K562 (cell line): ENCODE measurements around the gene ZDHHC8. TPM values are rescaled to one million over a fixed set of nuclear protein-coding genes. Genes with fewer than 3 reads are reported as not detected.
A peak's percentile ranks its signal among the peaks of the same experiment; 100 is the strongest.

Experiments used
- ETS2 ChIP-seq: IDR thresholded peaks from 2 replicates; pipeline ENCODE4 v1.6.1; 2016; ENCODE audit warnings: borderline replicate concordance, missing genetic modification characterization, mild to moderate bottlenecking, moderate library complexity, missing compliant biosample characterization; ENCODE audit not compliant: poor library complexity, severe bottlenecking
- FOXA1 ChIP-seq: fragments of 450-650 bp; IDR thresholded peaks from 2 replicates; pipeline ENCODE4 v1.6.1; 2016; ENCODE audit warnings: mild to moderate bottlenecking, borderline replicate concordance
- GATA2 ChIP-seq: sonication (generic); formaldehyde crosslinking; IDR thresholded peaks from 2 replicates; pipeline ENCODE4 v1.4.0; 2020; ENCODE audit warnings: mild to moderate bottlenecking, missing genetic modification reagents
- GTF2B ChIP-seq: IDR thresholded peaks from 2 replicates; pipeline ENCODE4 v1.6.1; 2011; ENCODE audit not compliant: insufficient read length; ENCODE audit errors: extremely low read depth
- MED1 ChIP-seq: sonication (generic); formaldehyde crosslinking; IDR thresholded peaks from 2 replicates; pipeline ENCODE4 v1.8.1; 2023; ENCODE audit warnings: missing genetic modification reagents, borderline replicate concordance
- NCOA1 ChIP-seq: fragments of 450-650 bp; IDR thresholded peaks from 2 replicates; pipeline ENCODE4 v1.6.1; 2016; ENCODE audit warnings: low read depth
- NR3C1 ChIP-seq: sonication (generic); formaldehyde crosslinking; IDR thresholded peaks from 2 replicates; pipeline ENCODE4 v1.8.1; 2022; ENCODE audit warnings: missing genetic modification reagents
- NR4A1 ChIP-seq, 2 experiments: fragments of 250-450 bp in 1 of 2; fragments of 450-650 bp in 1 of 2; sonication (Bioruptor Pico) in 1 of 2; IDR thresholded peaks; 2 replicates each; pipeline versions ENCODE4 v1.4.0 to v1.6.1; 2016 to 2020; ENCODE audit warnings: mild to moderate bottlenecking in 2 of 2, missing compliant biosample characterization in 1 of 2, missing genetic modification characterization in 1 of 2, moderate library complexity in 1 of 2
- POLR2G ChIP-seq: fragments of 200-400 bp; formaldehyde crosslinking; IDR thresholded peaks from 2 replicates; pipeline ENCODE4 v1.6.1; 2017; ENCODE audit warnings: low read depth, mild to moderate bottlenecking, antibody characterized with exemption, low read length, moderate library complexity
- POLR3G ChIP-seq: IDR thresholded peaks from 2 replicates; pipeline ENCODE4 v1.6.1; 2011; ENCODE audit not compliant: insufficient read length, insufficient replicate concordance; ENCODE audit errors: extremely low read depth
- SP1 ChIP-seq: sonication (generic); formaldehyde crosslinking; IDR thresholded peaks from 2 replicates; pipeline ENCODE4 v1.8.1; 2022; ENCODE audit warnings: mild to moderate bottlenecking, missing genetic modification reagents
- TEAD1 ChIP-seq, 2 experiments: fragments of 450-650 bp in 1 of 2; sonication (generic) in 1 of 2; formaldehyde crosslinking; IDR thresholded peaks; 2 replicates each; pipeline versions ENCODE4 v1.4.0 to v1.8.0; 2020 to 2022; ENCODE audit warnings: mild to moderate bottlenecking in 2 of 2, missing genetic modification reagents in 1 of 2
- TEAD2 ChIP-seq: fragments of 450-650 bp; IDR thresholded peaks from 2 replicates; pipeline ENCODE4 v1.6.1; 2016; ENCODE audit warnings: missing genetic modification characterization, control low read depth, missing compliant biosample characterization
- TGIF2 ChIP-seq: sonication (generic); formaldehyde crosslinking; IDR thresholded peaks from 2 replicates; pipeline ENCODE4 v1.8.1; 2022; ENCODE audit warnings: mild to moderate bottlenecking, missing genetic modification reagents, moderate library complexity
- TRIM28 ChIP-seq: fragments of 450-650 bp; IDR thresholded peaks from 2 replicates; pipeline ENCODE4 v1.6.1; 2017
- UBTF ChIP-seq, 2 experiments: IDR thresholded peaks; 2 replicates each; pipeline ENCODE4 v1.6.1; 2012; ENCODE audit warnings: improper control_type of control experiment in 2 of 2, low read depth in 2 of 2, low read length in 2 of 2, borderline replicate concordance in 1 of 2
- WHSC1 ChIP-seq: IDR thresholded peaks from one replicate; pipeline ENCODE4 v1.6.1; 2012; ENCODE audit warnings: low read length, control low read depth, inconsistent platforms
- XRCC5 ChIP-seq: fragments of 200-400 bp; formaldehyde crosslinking; IDR thresholded peaks from 2 replicates; pipeline ENCODE4 v1.6.1; 2017; ENCODE audit warnings: low read depth, mild to moderate bottlenecking, low read length
- ZNF232 ChIP-seq: sonication (generic); formaldehyde crosslinking; IDR thresholded peaks from 2 replicates; pipeline ENCODE4 v1.8.0; 2022; ENCODE audit warnings: mild to moderate bottlenecking, missing genetic modification reagents
- ZNF347 ChIP-seq: fragments of 450-650 bp; formaldehyde crosslinking; IDR thresholded peaks from 2 replicates; pipeline ENCODE4 v1.4.0; 2020; ENCODE audit warnings: low read depth, mild to moderate bottlenecking, moderate library complexity
- polyA plus RNA-seq, 8 experiments: library from polyadenylated mRNA; depleted of rRNA in 4 of 8; stranded (reverse) in 5 of 8; unstranded in 3 of 8; fragments of >200 nt; fragmentation: Nextera tagmentation in 2 of 8; fragmentation: Illumina TruSeq in 1 of 8; extraction: Ambion mirVana in 2 of 8; extraction: Trizol in 1 of 8; gene quantifications; 2 replicates each; pipeline versions ENCODE4 v1.2.1 to v1.2.3, GENCODE V29; 2011 to 2014; ENCODE audit warnings: inconsistent platforms in 1 of 8, missing spikeins in 1 of 8
- total RNA-seq, 7 experiments: library from RNA; depleted of rRNA in 6 of 7; stranded (reverse); fragments of >200 nt in 6 of 7; fragmentation: Illumina TruSeq in 2 of 7; extraction: Trizol in 2 of 7; gene quantifications; 2 replicates each; pipeline versions ENCODE4 v1.2.1 to v1.2.3, GENCODE V29; 2011 to 2021; ENCODE audit warnings: low replicate concordance in 1 of 7
- TF ChIP-seq, protein P1 (sequence below): sonication (generic); formaldehyde crosslinking; IDR thresholded peaks from 2 replicates; pipeline ENCODE4 v1.8.1; 2023; ENCODE audit warnings: mild to moderate bottlenecking, missing genetic modification reagents, moderate library complexity
- TF ChIP-seq, protein P2 (sequence below): fragments of 450-650 bp; formaldehyde crosslinking; IDR thresholded peaks from 2 replicates; pipeline ENCODE4 v1.4.0; 2020; ENCODE audit warnings: mild to moderate bottlenecking, moderate library complexity

Gene ZDHHC8
- total and polyA plus RNA-seq, 9 of the 15 experiments (the other 6 are each of a cell fraction or from before 2014, with no cell fraction given) = 0.04 to 109 (median 16.4) TPM

DNA sequence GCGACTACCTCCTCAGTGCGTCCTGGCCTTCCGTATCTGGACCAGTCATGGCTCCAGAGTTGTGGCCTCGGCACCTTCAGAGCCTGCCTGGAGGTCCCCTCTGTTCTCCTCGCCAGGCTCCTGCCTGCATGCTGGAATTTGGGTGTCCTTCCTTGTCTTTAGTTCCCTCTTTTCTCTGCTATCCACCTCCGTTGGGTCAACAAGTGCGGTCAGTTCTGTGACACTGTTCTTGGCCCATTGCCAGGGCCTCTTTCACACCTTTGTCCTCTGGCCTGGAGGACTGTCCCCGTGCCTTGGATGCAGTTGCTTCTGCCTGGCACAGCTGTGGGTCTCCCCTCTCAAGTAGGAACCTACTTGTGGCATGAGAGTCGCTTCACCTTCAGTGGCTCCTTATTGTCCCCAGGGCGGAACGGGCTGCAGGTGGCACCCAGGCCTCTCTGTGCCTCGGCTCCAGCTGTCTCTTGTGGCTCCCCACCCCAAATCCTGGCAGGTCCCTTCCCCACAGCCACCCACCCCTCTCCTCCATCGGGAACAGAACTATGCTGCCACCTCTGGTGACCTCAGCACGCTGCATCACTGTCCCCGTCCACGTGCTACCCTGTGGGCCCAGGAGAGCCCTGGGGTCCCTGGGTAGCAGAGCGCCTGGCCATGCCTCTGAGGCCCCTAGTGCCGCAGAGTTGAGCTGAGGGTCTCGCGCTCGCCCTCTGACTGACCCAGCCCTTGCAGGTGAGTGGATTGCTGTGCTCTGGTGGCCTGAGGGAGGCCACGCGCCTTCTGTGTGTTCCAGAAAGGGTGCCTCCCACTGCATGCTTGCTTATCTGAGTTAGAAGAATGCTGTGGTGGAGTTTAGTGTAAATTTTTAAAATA lies 46.8 kb upstream of the ZDHHC8 start (continued):
- TF ChIP-seq GTF2B (no peak), TRIM28 (no peak), SP1 (CRISPR knock-in tag) (no peak), GATA2 (no peak), NCOA1 (no peak), MED1 (no peak), ZNF347 (CRISPR knock-in tag) (no peak), TEAD2 (tag) (peak; percentile 60; the same call in 1 of the 2 replicates), UBTF (IDR thresholded peaks at IDR 0.05; ENCODE audit: borderline replicate concordance in 1 of 2, low read depth in 2 of 2, low read length in 2 of 2) (no peak), ZNF232 (CRISPR knock-in tag) (no peak), TGIF2 (no peak), ETS2 (tag) (no peak), XRCC5 (no peak), TEAD1 (CRISPR knock-in tag; IDR thresholded peaks at IDR 0.05) (no peak), WHSC1 (peak; percentile 94), FOXA1 (no peak), NR3C1 (CRISPR knock-in tag) (no peak), POLR3G (no peak), NR4A1 (CRISPR knock-in tag; IDR thresholded peaks at IDR 0.05) (peak; percentile 94), NR4A1 (tag; IDR thresholded peaks at IDR 0.05) (peak; percentile 91), POLR2G (no peak)
- TF ChIP-seq, protein P1, sequence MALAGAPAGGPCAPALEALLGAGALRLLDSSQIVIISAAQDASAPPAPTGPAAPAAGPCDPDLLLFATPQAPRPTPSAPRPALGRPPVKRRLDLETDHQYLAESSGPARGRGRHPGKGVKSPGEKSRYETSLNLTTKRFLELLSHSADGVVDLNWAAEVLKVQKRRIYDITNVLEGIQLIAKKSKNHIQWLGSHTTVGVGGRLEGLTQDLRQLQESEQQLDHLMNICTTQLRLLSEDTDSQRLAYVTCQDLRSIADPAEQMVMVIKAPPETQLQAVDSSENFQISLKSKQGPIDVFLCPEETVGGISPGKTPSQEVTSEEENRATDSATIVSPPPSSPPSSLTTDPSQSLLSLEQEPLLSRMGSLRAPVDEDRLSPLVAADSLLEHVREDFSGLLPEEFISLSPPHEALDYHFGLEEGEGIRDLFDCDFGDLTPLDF (CRISPR knock-in tag) = peak; percentile 93
- TF ChIP-seq, protein P2, sequence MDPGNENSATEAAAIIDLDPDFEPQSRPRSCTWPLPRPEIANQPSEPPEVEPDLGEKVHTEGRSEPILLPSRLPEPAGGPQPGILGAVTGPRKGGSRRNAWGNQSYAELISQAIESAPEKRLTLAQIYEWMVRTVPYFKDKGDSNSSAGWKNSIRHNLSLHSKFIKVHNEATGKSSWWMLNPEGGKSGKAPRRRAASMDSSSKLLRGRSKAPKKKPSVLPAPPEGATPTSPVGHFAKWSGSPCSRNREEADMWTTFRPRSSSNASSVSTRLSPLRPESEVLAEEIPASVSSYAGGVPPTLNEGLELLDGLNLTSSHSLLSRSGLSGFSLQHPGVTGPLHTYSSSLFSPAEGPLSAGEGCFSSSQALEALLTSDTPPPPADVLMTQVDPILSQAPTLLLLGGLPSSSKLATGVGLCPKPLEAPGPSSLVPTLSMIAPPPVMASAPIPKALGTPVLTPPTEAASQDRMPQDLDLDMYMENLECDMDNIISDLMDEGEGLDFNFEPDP (CRISPR knock-in tag) = peak; percentile 90; the same call in 1 of the 2 replicates
